H1 (cell line): Measurements from ENCODE around the gene PLEKHG3. TPM values are rescaled to one million over a fixed set of nuclear protein-coding genes. Genes with fewer than 3 reads are reported as not detected.

Source experiments
- RBBP5 ChIP-seq: IDR thresholded peaks from 2 replicates; pipeline ENCODE4 v1.7.1; 2012; ENCODE audit warnings: low read depth, mild to moderate bottlenecking, inconsistent platforms, low read length, moderate library complexity, borderline replicate concordance
- SP4 ChIP-seq: IDR thresholded peaks from 2 replicates; pipeline ENCODE4 v1.6.1; 2012; ENCODE audit warnings: low read length, inconsistent platforms
- polyA plus RNA-seq, 7 experiments: library from polyadenylated mRNA; depleted of rRNA in 3 of 7; stranded (reverse) in 5 of 7; unstranded in 2 of 7; fragments of >200 nt in 5 of 7; fragments of 200-250 nt in 2 of 7; gene quantifications; 1 replicate in 5 of 7; 2 replicates in 1 of 7; 4 replicates in 1 of 7; pipeline versions ENCODE4 v1.2.1 to v1.2.3, GENCODE V29; 2011 to 2013; ENCODE audit warnings: missing spikeins in 2 of 7, mixed read lengths in 2 of 7
- total RNA-seq: library from RNA; stranded (reverse); fragmentation: NEBNext Ultra II Directional; extraction: Animal tissue kit (Norgen Biotek cat#: 25700); gene quantifications from 2 replicates; pipeline ENCODE4 v1.2.1, GENCODE V29; 2021

Gene PLEKHG3
- total and polyA plus RNA-seq, 2 of the 8 experiments (the other 6 are each of a cell fraction or from before 2014, with no cell fraction given) = 43.4 to 90.6 TPM

GRCh38 chr14:64741200-64741599 is 37.0 kb downstream of the PLEKHG3 start (continued):
- TF ChIP-seq RBBP5 = no peak
- TF ChIP-seq SP4 = no peak
